H1 (cell line): ENCODE measurements around the gene CNNM1. TPM values are rescaled to one million over a fixed set of nuclear protein-coding genes. Genes with fewer than 3 reads are reported as not detected.
A peak's percentile ranks its signal among the peaks of the same experiment; 100 is the strongest.

ENCODE experiments used
- CTCF ChIA-PET: fragments of 300-600 bp; sonication (Branson Sonifier 250); formaldehyde crosslinking; loops from one replicate; lab custom pipeline; 2021; ENCODE audit not compliant: partially characterized antibody; lab: Charles Lee
- POLR2A ChIA-PET: fragments of 300-600 bp; sonication (Branson Sonifier 250); formaldehyde crosslinking; loops from one replicate; lab custom pipeline; 2021; ENCODE audit warnings: inconsistent platforms; ENCODE audit not compliant: partially characterized antibody; lab: Charles Lee
- DNase-seq, 2 experiments: peaks; one replicate each; pipeline versions ENCODE4 v3.0.0 to v3.0.0-alpha.2; 2010 to 2022; ENCODE audit warnings: low spot score in 2 of 2, low read depth in 1 of 2, mixed read lengths in 1 of 2
- FAIRE-seq: peaks from 2 replicates; lab custom pipeline; 2011; peaks lifted over from hg19 to GRCh38; lab: Jason Lieb, UNC
- H2AFZ ChIP-seq: 2 replicates; pipeline ENCODE4 v1.8.1; 2012; ENCODE audit warnings: low read length, inconsistent platforms
- H2AK5ac ChIP-seq: 2 replicates; pipeline ENCODE4 v1.6.1; 2013; ENCODE audit warnings: low read depth, low read length
- H2BK120ac ChIP-seq: replicated peaks from 2 replicates; pipeline ENCODE3; 2013; ENCODE audit warnings: low read depth, low read length, inconsistent platforms
- H2BK12ac ChIP-seq: 2 replicates; pipeline ENCODE4 v1.6.1; 2013; ENCODE audit warnings: low read depth, low read length
- H2BK15ac ChIP-seq: 2 replicates; pipeline ENCODE4 v1.6.1; 2013; ENCODE audit warnings: low read length
- H2BK20ac ChIP-seq: 2 replicates; pipeline ENCODE4 v1.6.1; 2013; ENCODE audit warnings: low read length
- H2BK5ac ChIP-seq: 2 replicates; pipeline ENCODE4 v1.6.1; 2013; ENCODE audit warnings: low read depth, low read length
- H3K14ac ChIP-seq: 2 replicates; pipeline ENCODE4 v1.6.1; 2013; ENCODE audit warnings: inconsistent platforms; ENCODE audit not compliant: insufficient read length
- H3K18ac ChIP-seq: 2 replicates; pipeline ENCODE4 v1.6.1; 2013; ENCODE audit warnings: low read length; ENCODE audit errors: extremely low read depth
- H3K23ac ChIP-seq: 2 replicates; pipeline ENCODE4 v1.6.1; 2013; ENCODE audit warnings: inconsistent platforms; ENCODE audit not compliant: insufficient read length
- H3K23me2 ChIP-seq: 2 replicates; pipeline ENCODE4 v1.6.1; 2013; ENCODE audit warnings: low read depth, low read length
- H3K27ac ChIP-seq: 2 replicates; pipeline ENCODE4 v1.6.1; 2011; ENCODE audit warnings: low read depth, low read length, inconsistent platforms
- H3K27me3 ChIP-seq, 4 experiments: replicated peaks in 1 of 4; 1 replicate in 1 of 4; 2 replicates in 3 of 4; pipeline versions ENCODE4 v1.6.1 to v1.8.1; 2011 to 2013; ENCODE audit warnings: low read length in 3 of 4, mild to moderate bottlenecking in 3 of 4, inconsistent platforms in 2 of 4, mixed read lengths in 2 of 4, moderate library complexity in 1 of 4; ENCODE audit not compliant: control insufficient read depth in 3 of 4, insufficient read depth in 3 of 4; ENCODE audit errors: extremely low read depth in 1 of 4
- H3K36me3 ChIP-seq, 4 experiments: 2 replicates each; pipeline versions ENCODE4 v1.6.1 to v1.8.1; 2011 to 2013; ENCODE audit warnings: mild to moderate bottlenecking in 4 of 4, low read length in 3 of 4, moderate library complexity in 2 of 4, control low read depth in 1 of 4, inconsistent platforms in 1 of 4; ENCODE audit not compliant: insufficient read depth in 4 of 4, control insufficient read depth in 2 of 4
- H3K4ac ChIP-seq: replicated peaks from 2 replicates; pipeline ENCODE3; 2013; ENCODE audit warnings: low read length, low read depth, mixed read lengths, inconsistent platforms; ENCODE audit not compliant: insufficient read length
- H3K4me1 ChIP-seq, 4 experiments: replicated peaks in 1 of 4; 1 replicate in 1 of 4; 2 replicates in 3 of 4; pipeline versions ENCODE4 v1.6.1 to v1.8.1; 2011 to 2013; ENCODE audit warnings: low read length in 3 of 4, inconsistent platforms in 2 of 4, mixed read lengths in 1 of 4; ENCODE audit not compliant: insufficient read depth in 4 of 4, control insufficient read depth in 3 of 4
- H3K4me2 ChIP-seq, 2 experiments: 2 replicates each; pipeline versions ENCODE4 v1.6.1 to v1.8.1; 2011 to 2013; ENCODE audit warnings: low read depth in 2 of 2, low read length in 2 of 2, control low read depth in 1 of 2, inconsistent platforms in 1 of 2, mild to moderate bottlenecking in 1 of 2; ENCODE audit not compliant: insufficient read depth in 1 of 2
- H3K4me3 ChIP-seq, 4 experiments: fragments of 200-600, 300-600 bp in 1 of 4; sonication (generic), shearing (Covaris generic), sonication (Bioruptor Twin) in 1 of 4; 2 replicates each; pipeline versions ENCODE4 v1.5.1 to v1.8.1; 2011 to 2016; ENCODE audit warnings: low read length in 4 of 4, low read depth in 3 of 4, control low read depth in 2 of 4, inconsistent platforms in 2 of 4, mild to moderate bottlenecking in 2 of 4, mixed read lengths in 1 of 4, moderate library complexity in 1 of 4; ENCODE audit not compliant: insufficient read depth in 2 of 4; ENCODE audit errors: extremely low read depth in 1 of 4
- H3K56ac ChIP-seq: replicated peaks from 2 replicates; pipeline ENCODE3; 2013; ENCODE audit warnings: low read depth, mild to moderate bottlenecking, mixed read lengths, low read length, inconsistent platforms; ENCODE audit not compliant: insufficient read length
- H3K79me1 ChIP-seq: 2 replicates; pipeline ENCODE4 v1.6.1; 2013; ENCODE audit warnings: low read depth, low read length, control low read depth
- H3K79me2 ChIP-seq, 2 experiments: 2 replicates each; pipeline versions ENCODE4 v1.6.1 to v1.8.1; 2012 to 2013; ENCODE audit warnings: low read length in 2 of 2, mild to moderate bottlenecking in 2 of 2, inconsistent platforms in 1 of 2; ENCODE audit not compliant: insufficient read depth in 2 of 2, control insufficient read depth in 1 of 2
- H3K9ac ChIP-seq, 4 experiments: replicated peaks in 1 of 4; 1 replicate in 1 of 4; 2 replicates in 3 of 4; pipeline versions ENCODE4 v1.6.1 to v1.8.1; 2011 to 2013; ENCODE audit warnings: low read depth in 3 of 4, low read length in 3 of 4, control low read depth in 2 of 4, mild to moderate bottlenecking in 2 of 4, moderate library complexity in 2 of 4, inconsistent platforms in 1 of 4; ENCODE audit errors: extremely low read depth in 1 of 4
- H3K9me3 ChIP-seq, 2 experiments: 2 replicates each; pipeline versions ENCODE4 v1.6.1 to v1.8.1; 2012 to 2013; ENCODE audit warnings: mild to moderate bottlenecking in 2 of 2, moderate library complexity in 2 of 2, control low read depth in 1 of 2, inconsistent platforms in 1 of 2, low read depth in 1 of 2, low read length in 1 of 2, mixed read lengths in 1 of 2; ENCODE audit not compliant: insufficient read depth in 2 of 2
- H4K20me1 ChIP-seq, 2 experiments: replicated peaks in 1 of 2; 2 replicates each; pipeline versions ENCODE3 to v1.8.1; 2011 to 2013; ENCODE audit warnings: inconsistent platforms in 2 of 2, low read length in 2 of 2, mild to moderate bottlenecking in 1 of 2; ENCODE audit not compliant: insufficient read depth in 2 of 2, control insufficient read depth in 1 of 2
- H4K5ac ChIP-seq: 2 replicates; pipeline ENCODE4 v1.6.1; 2013; ENCODE audit warnings: low read length, low read depth, mixed read lengths, inconsistent platforms; ENCODE audit not compliant: insufficient read length
- H4K8ac ChIP-seq: 2 replicates; pipeline ENCODE4 v1.8.0; 2013; ENCODE audit warnings: mild to moderate bottlenecking, moderate library complexity, low read length, inconsistent platforms; ENCODE audit not compliant: insufficient read depth; ENCODE audit errors: extremely low read depth
- H4K91ac ChIP-seq: replicated peaks from 2 replicates; pipeline ENCODE3; 2013; ENCODE audit warnings: low read length, mixed read lengths, inconsistent platforms; ENCODE audit not compliant: insufficient read length
- CHD2 ChIP-seq: IDR thresholded peaks from 2 replicates; pipeline ENCODE4 v1.6.1; 2012; ENCODE audit warnings: low read length, improper control_type of control experiment
- JUND ChIP-seq: IDR thresholded peaks from 2 replicates; pipeline ENCODE4 v1.6.1; 2011; ENCODE audit warnings: mild to moderate bottlenecking, improper control_type of control experiment, low read length
- MAFK ChIP-seq: IDR thresholded peaks from 2 replicates; pipeline ENCODE4 v1.6.1; 2012; ENCODE audit warnings: low read depth, mild to moderate bottlenecking, improper control_type of control experiment, low read length
- NANOG ChIP-seq: IDR thresholded peaks from 2 replicates; pipeline ENCODE4 v1.6.1; 2011; ENCODE audit warnings: low read length, low read depth, mild to moderate bottlenecking, inconsistent platforms; ENCODE audit not compliant: insufficient read depth, poor library complexity, severe bottlenecking
- RNF2 ChIP-seq: fragments of 200-900, 300-1000 bp; sonication (generic); IDR thresholded peaks from 2 replicates; pipeline ENCODE4 v1.7.1; 2016; ENCODE audit warnings: borderline replicate concordance, low read depth, mild to moderate bottlenecking, antibody characterized with exemption, low read length; ENCODE audit not compliant: poor library complexity, severe bottlenecking; ENCODE audit errors: missing control alignments
- SAP30 ChIP-seq: fragments of 300-600 bp; sonication (generic); IDR thresholded peaks from 2 replicates; pipeline ENCODE4 v1.7.1; 2012; ENCODE audit warnings: low read length, moderate library complexity, mild to moderate bottlenecking, inconsistent platforms; ENCODE audit not compliant: insufficient read depth, insufficient replicate concordance
- SIRT6 ChIP-seq: IDR thresholded peaks from one replicate; pipeline ENCODE4 v1.7.1; 2012; ENCODE audit warnings: low read length, inconsistent platforms
- WGBS, 2 experiments: shearing (Covaris generic) in 1 of 2; methylation state at CpG; one replicate each; pipeline versions ENCODE4 v1.1.6 to v1.1.7; 2013 to 2015; ENCODE audit warnings: low lambda C conversion rate in 2 of 2, mixed read lengths in 2 of 2, inconsistent platforms in 1 of 2, low coverage in 1 of 2, missing lambda C conversion rate in 1 of 2; ENCODE audit not compliant: insufficient replicate concordance in 2 of 2, insufficient coverage in 1 of 2, insufficient read length in 1 of 2; ENCODE audit errors: extremely low coverage in 1 of 2, missing lambda C conversion rate in 1 of 2; 5-methylcytosine and 5-hydroxymethylcytosine counted together
- polyA plus RNA-seq, 7 experiments: library from polyadenylated mRNA; depleted of rRNA in 3 of 7; stranded (reverse) in 5 of 7; unstranded in 2 of 7; fragments of >200 nt in 5 of 7; fragments of 200-250 nt in 2 of 7; gene quantifications; 1 replicate in 5 of 7; 2 replicates in 1 of 7; 4 replicates in 1 of 7; pipeline versions ENCODE4 v1.2.1 to v1.2.3, GENCODE V29; 2011 to 2013; ENCODE audit warnings: missing spikeins in 2 of 7, mixed read lengths in 2 of 7
- total RNA-seq: library from RNA; stranded (reverse); fragmentation: NEBNext Ultra II Directional; extraction: Animal tissue kit (Norgen Biotek cat#: 25700); gene quantifications from 2 replicates; pipeline ENCODE4 v1.2.1, GENCODE V29; 2021

The CNNM1 gene
- total and polyA plus RNA-seq, 2 of the 8 experiments (the other 6 are each of a cell fraction or from before 2014, with no cell fraction given): 0.74 to 0.92 TPM

DNA sequence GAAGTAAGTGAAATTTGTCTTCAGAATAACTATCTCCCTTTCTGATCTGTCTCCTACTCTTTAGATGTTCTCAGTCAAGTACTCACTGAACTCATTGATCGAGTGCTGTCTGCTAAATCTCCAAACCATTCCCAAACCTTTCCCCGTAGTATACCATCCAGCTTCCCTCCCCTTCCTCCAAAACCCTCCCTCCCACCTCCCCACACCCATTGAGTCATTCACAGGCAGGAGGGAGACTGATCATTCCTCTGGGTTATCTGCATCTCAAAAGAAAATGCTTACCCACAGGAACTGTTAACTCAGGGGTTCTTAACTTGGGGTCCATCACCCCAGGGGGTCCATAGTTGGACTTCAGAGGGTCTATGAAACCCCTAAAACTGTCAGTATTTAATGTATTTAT, 63.9 kb downstream of the CNNM1 start:
- no peak overlapping the region for H3K9ac ChIP-seq

More for the DNA sequence above, 63.9 kb downstream of the CNNM1 start:
- no peak overlapping the region for H4K8ac ChIP-seq
- peak overlapping the region in 1 of 4 experiments; percentile 48; a peak in 2 of 8 replicates for H3K4me3 ChIP-seq
- no peak overlapping the region for H3K27ac ChIP-seq
- H3K56ac ChIP-seq: no peak overlapping the region
- H3K79me2 ChIP-seq: no peaks in the 10 kb centered on the region
- no peaks in the 10 kb centered on the region for H3K9me3 ChIP-seq
- no peak overlapping the region for H2BK120ac ChIP-seq
- no peaks in the 10 kb centered on the region for H3K27me3 ChIP-seq
- POLR2A ChIA-PET: interaction anchor here (0.5 to 3.1 kb wide), 4 partner anchors 33 to 321 kb away, joined by 3 to 17 read pairs (median 6); partner anchors contain the start of gene GOT1
- no peak for DNase-seq
- no peak overlapping the region for H3K18ac ChIP-seq
- peaks cover 0 to 3% of the 10 kb centered on the region in 2 experiments for H4K20me1 ChIP-seq
- no peak overlapping the region for H2BK20ac ChIP-seq
- no peak overlapping the region for H3K14ac ChIP-seq
- H3K23me2 ChIP-seq: no peaks in the 10 kb centered on the region
- H2AK5ac ChIP-seq: no peak overlapping the region
- 43% methylated on average over 2 of the region's 2 CpGs; no CpG with 5 or more reads in 1 of the 2 experiments for WGBS, 2 experiments
- H3K23ac ChIP-seq: no peak overlapping the region
- H4K91ac ChIP-seq: no peak overlapping the region
- FAIRE-seq: no peak
- H3K4me2 ChIP-seq: peak overlapping the region; percentile 50 to 63
- H2BK15ac ChIP-seq: no peak overlapping the region
- peaks cover 0 to 15% (median 9%) of the 10 kb centered on the region in 4 experiments; a peak in 5 of 8 replicates for H3K36me3 ChIP-seq
- H2AFZ ChIP-seq: no peak overlapping the region
- no peaks in the 10 kb centered on the region for H3K79me1 ChIP-seq
- H2BK5ac ChIP-seq: no peak overlapping the region
- no peak overlapping the region for H2BK12ac ChIP-seq
- H3K4ac ChIP-seq: no peak overlapping the region
- CTCF ChIA-PET: interaction anchor here (0.9 to 4.2 kb wide), 17 partner anchors 10 to 226 kb away, joined by 3 to 21 read pairs (median 4); partner anchors contain the start of gene GOT1
- TF ChIP-seq NANOG (no peak), RNF2 (no peak), CHD2 (no peak), JUND (peak; percentile 39; the same call in 1 of the 2 replicates), SIRT6 (no peak), MAFK (0 out of 2 replicates have a peak, but pooled peaks have one; percentile 3), SAP30 (no peak)
- H4K5ac ChIP-seq: no peak overlapping the region
- peaks cover 3 to 18% (median 11%) of the 10 kb centered on the region in 4 experiments; a peak in 6 of 7 replicates for H3K4me1 ChIP-seq
